Activated CD8-positive, alpha-beta T cell treated with anti-CD3 and anti-CD28 coated beads for 36 hours (primary cell): ENCODE results near the gene SYK. TPM values are rescaled to one million over a fixed set of nuclear protein-coding genes. Genes with fewer than 3 reads are reported as not detected.

Source experiments
- ATAC-seq: fragments of 200-7000 bp; cut with Tn5 transposase; one replicate; pipeline ENCODE4 v1.10.0; 2021; ENCODE audit warnings: mild to moderate bottlenecking, moderate library complexity
- CTCF ChIA-PET: fragments of 350-600 bp; sonication (Branson Sonifier 250); formaldehyde crosslinking; loops from one replicate; lab custom pipeline; 2021; ENCODE audit warnings: antibody characterized with exemption; lab: Charles Lee
- POLR2A ChIA-PET: fragments of 350-600 bp; sonication (Branson Sonifier 250); formaldehyde crosslinking; loops from one replicate; lab custom pipeline; 2021; ENCODE audit warnings: antibody characterized with exemption; lab: Charles Lee
- DNase-seq: peaks from one replicate; pipeline ENCODE4 v3.0.0-alpha.2; 2020
- H3K27ac Mint-ChIP-seq: one replicate; pipeline ENCODE4 v1.8.0; 2021; ENCODE audit warnings: mild to moderate bottlenecking, mixed read lengths
- H3K27me3 Mint-ChIP-seq: one replicate; pipeline ENCODE4 v1.8.0; 2021; ENCODE audit warnings: mixed read lengths
- H3K36me3 Mint-ChIP-seq: one replicate; pipeline ENCODE4 v1.8.0; 2021; ENCODE audit warnings: low read depth, mixed read lengths
- H3K4me1 Mint-ChIP-seq: one replicate; pipeline ENCODE4 v1.8.0; 2021; ENCODE audit warnings: low read depth, mixed read lengths
- H3K4me3 Mint-ChIP-seq: one replicate; pipeline ENCODE4 v1.8.0; 2021; ENCODE audit warnings: mild to moderate bottlenecking, moderate library complexity, mixed read lengths
- H3K9me3 Mint-ChIP-seq: one replicate; pipeline ENCODE4 v1.8.0; 2021; ENCODE audit warnings: mixed read lengths
- intact Hi-C: fragments of 100-400 bp; cut with micrococcal nuclease; formaldehyde crosslinking; loops from one replicate; pipeline ENCODE4 v1.10.0; 2022
- total RNA-seq, 2 experiments: library from RNA; stranded (reverse); gene quantifications; one replicate each; pipeline ENCODE4 v1.2.3, GENCODE V29; 2021
- TF ChIP-seq, protein P1 (sequence below): fragments of 200-600 bp; IDR thresholded peaks from one replicate; pipeline ENCODE4 v1.8.0; 2022; ENCODE audit warnings: antibody characterized with exemption, mild to moderate bottlenecking

The SYK gene
- total RNA-seq, 2 experiments from 2014 or later = 0.20 to 0.56 TPM

GRCh38 chr9:90830051-90830450, 28.4 kb downstream of the SYK start:
- peaks cover 4% of the 10 kb centered on the region for H3K27me3 Mint-ChIP-seq
- no peak overlapping the region for H3K4me3 Mint-ChIP-seq
- ChIA-PET CTCF (no interaction called here), POLR2A (no interaction called here)
- H3K9me3 Mint-ChIP-seq = no peaks in the 10 kb centered on the region
- TF ChIP-seq, protein P1, sequence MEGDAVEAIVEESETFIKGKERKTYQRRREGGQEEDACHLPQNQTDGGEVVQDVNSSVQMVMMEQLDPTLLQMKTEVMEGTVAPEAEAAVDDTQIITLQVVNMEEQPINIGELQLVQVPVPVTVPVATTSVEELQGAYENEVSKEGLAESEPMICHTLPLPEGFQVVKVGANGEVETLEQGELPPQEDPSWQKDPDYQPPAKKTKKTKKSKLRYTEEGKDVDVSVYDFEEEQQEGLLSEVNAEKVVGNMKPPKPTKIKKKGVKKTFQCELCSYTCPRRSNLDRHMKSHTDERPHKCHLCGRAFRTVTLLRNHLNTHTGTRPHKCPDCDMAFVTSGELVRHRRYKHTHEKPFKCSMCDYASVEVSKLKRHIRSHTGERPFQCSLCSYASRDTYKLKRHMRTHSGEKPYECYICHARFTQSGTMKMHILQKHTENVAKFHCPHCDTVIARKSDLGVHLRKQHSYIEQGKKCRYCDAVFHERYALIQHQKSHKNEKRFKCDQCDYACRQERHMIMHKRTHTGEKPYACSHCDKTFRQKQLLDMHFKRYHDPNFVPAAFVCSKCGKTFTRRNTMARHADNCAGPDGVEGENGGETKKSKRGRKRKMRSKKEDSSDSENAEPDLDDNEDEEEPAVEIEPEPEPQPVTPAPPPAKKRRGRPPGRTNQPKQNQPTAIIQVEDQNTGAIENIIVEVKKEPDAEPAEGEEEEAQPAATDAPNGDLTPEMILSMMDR = no peak
- ATAC-seq (no peak), DNase-seq (no peak)
- H3K36me3 Mint-ChIP-seq = no peaks in the 10 kb centered on the region
- H3K4me1 Mint-ChIP-seq = no peaks in the 10 kb centered on the region
- no peak overlapping the region for H3K27ac Mint-ChIP-seq
- intact Hi-C loops = no loop called here

DNA sequence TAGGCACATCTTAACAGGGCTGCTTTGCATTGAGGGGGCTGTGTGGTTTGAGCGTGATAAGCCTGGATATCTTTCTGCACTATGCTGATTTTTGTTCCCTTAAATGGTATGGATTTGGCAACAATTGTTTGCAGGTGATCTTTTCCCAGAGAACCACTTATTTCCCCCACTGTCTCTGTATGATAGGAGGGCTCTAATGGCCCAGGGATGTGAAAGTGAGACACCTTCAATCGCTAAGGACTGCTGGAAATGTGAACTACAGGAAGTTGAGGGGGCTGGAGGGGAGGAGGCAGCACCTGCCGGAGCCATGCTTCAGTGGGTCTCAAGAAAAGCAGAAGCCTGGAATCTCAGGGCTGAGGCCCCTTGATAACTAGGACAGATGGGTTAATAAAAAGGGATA, 29.4 kb downstream of the SYK start:
- no peaks in the 10 kb centered on the region for H3K9me3 Mint-ChIP-seq
- POLR2A ChIA-PET = no interaction called here
- intact Hi-C loops = no loop called here
- H3K27me3 Mint-ChIP-seq = peaks cover 4% of the 10 kb centered on the region
- ATAC-seq = no peak
- TF ChIP-seq, protein P1 = no peak
- no peak overlapping the region for H3K27ac Mint-ChIP-seq
- no peaks in the 10 kb centered on the region for H3K36me3 Mint-ChIP-seq
- no peak for DNase-seq
- H3K4me1 Mint-ChIP-seq = no peaks in the 10 kb centered on the region
- CTCF ChIA-PET = no interaction called here
- H3K4me3 Mint-ChIP-seq = no peak overlapping the region

GRCh38 chr9:90832261-90832660, 30.6 kb downstream of the SYK start:
- Mint-ChIP-seq H3K27me3 (peaks cover 2% of the 10 kb centered on the region), H3K27ac (no peak overlapping the region), H3K4me1 (no peaks in the 10 kb centered on the region), H3K4me3 (no peak overlapping the region), H3K9me3 (no peaks in the 10 kb centered on the region), H3K36me3 (no peaks in the 10 kb centered on the region)
- no peak for DNase-seq
- no peak for ATAC-seq
- ChIA-PET CTCF (no interaction called here), POLR2A (no interaction called here)
- intact Hi-C loops = no loop called here
- TF ChIP-seq, protein P1 = no peak

- Mint-ChIP-seq H3K4me3 (no peak overlapping the region), H3K36me3 (no peaks in the 10 kb centered on the region), H3K4me1 (no peaks in the 10 kb centered on the region), H3K27ac (no peak overlapping the region), H3K27me3 (no peaks in the 10 kb centered on the region), H3K9me3 (no peaks in the 10 kb centered on the region)
- TF ChIP-seq, protein P1 = no peak
- ChIA-PET CTCF (interaction anchor here (0.7 to 1.0 kb wide), 2 partner anchors 35 to 99 kb away, joined by 3 read pairs; no protein-coding TSS in a partner anchor), POLR2A (interaction anchor here (0.6 kb wide), 1 partner anchor 57 kb away, joined by 3 read pairs; no protein-coding TSS in a partner anchor)
- intact Hi-C loops = no loop called here
- DNase-seq (no peak), ATAC-seq (no peak)
Measured at GRCh38 chr9:90834828-90835595, 33.4 kb downstream of the SYK start.

DNA sequence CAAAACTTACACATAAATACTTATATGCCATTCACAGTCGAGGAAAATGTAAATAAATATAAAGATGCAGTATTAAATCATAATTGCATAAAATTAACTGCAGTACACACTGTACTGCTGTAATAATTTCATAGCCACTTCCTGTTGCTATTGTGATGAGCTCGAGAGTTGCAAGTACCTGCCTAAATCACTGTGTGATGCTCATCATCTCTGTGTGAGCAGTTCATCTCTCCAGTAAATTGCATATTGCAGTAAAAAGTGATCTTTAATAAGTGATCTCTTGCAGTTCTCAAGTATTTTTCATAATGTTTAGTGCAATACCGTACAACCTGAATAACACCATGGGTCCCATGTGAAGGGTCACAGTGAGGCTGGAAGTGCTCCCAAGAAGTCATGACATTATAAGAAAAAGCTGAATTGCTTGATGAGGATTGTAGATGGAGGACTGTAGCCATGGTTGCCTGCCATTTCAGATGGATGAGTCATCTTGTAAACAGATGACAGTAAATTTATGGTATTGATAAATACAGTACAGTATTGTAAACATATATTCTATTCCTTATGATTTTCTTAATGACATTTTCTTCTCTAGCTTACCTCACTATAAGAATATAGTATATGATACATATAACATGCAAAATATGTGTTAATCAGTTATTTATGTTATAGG, 34.9 kb downstream of the SYK start:
- CTCF ChIA-PET = interaction anchor here (1.3 kb wide), 1 partner anchor 33 kb away, joined by 7 read pairs; no protein-coding TSS in a partner anchor
- Mint-ChIP-seq H3K4me1 (no peaks in the 10 kb centered on the region), H3K36me3 (no peaks in the 10 kb centered on the region), H3K4me3 (no peak overlapping the region), H3K27me3 (no peaks in the 10 kb centered on the region), H3K27ac (no peak overlapping the region), H3K9me3 (no peaks in the 10 kb centered on the region)
- no peak for ATAC-seq
- intact Hi-C loops = no loop called here
- POLR2A ChIA-PET = no interaction called here
- TF ChIP-seq, protein P1 = no peak
- no peak for DNase-seq
